ENCODE results near the gene PCSK4. TPM values are rescaled to one million over a fixed set of nuclear protein-coding genes. Genes with fewer than 3 reads are reported as not detected.
A peak's percentile ranks its signal among the peaks of the same experiment; 100 is the strongest.
"Not testable (repeated sequence)": the region's sequence is repeated elsewhere in the genome, so short reads cannot be mapped to it uniquely, and the experiment has no call there.

The PCSK4 gene
- total RNA-seq, 6 donors from 2014 or later = 2.7 to 47.1 (median 6.8) TPM

DNA sequence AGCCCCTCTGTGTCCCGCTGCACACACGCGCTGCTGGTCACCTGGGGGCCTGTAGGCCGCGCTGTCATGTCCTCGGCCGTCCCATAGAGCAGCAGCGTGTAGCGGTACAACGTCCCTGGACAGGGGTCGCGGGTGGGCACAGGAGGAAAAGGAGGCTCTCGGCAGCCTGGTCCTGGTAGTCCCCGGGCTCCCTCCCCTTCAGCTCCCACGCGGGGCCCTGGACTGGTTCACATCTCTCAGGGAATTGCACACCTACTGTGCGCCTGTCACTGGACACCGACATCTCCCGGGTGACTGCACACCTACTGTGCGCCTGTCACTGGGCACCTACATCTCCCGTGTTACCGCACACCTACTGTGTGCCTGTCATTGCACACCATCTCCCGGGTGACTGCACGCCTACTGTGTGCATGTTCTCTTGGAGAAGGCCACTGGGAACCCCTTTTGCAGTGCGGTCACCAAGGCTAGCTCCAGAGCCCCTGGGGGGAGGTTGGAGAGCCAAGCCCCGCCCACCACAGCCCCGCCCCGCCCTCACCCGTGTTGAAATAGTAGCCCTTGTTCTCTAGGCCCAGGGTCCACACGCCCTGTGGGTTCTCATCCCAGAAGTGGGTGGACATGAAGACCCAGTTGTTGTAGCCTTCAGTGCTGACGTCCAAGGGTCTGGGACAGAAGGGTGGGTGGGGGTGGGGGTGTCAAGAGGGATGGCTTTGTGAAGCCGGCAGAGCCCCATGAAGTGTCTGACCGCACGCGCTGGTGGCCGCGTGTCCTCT, 7.6 kb downstream of the PCSK4 start:
- TF ChIP-seq POLR2AphosphoS5 (IDR thresholded peaks at IDR 0.05) (no peak), EP300 (IDR thresholded peaks at IDR 0.05) (no peak), CTCF (IDR thresholded peaks at IDR 0.05) (no peak), POLR2A (IDR thresholded peaks at IDR 0.05) (no peak)
- no peak for ATAC-seq (ENCODE audit: low FRiP score in 2 of 2)
- no peaks in the 10 kb centered on the region for H3K36me3 ChIP-seq
- H3K4me3 ChIP-seq = no peak overlapping the region
- peaks cover 15 to 20% (median 17%) of the 10 kb centered on the region in 4 donors for H3K4me1 ChIP-seq
- 85 to 98% methylated on average over 15 to 37 of the region's 37 CpGs for WGBS, 2 donors
- peak in 1 of 2 donors; percentile 44 for DNase-seq
- no peak overlapping the region for H3K27ac ChIP-seq
- H3K9me3 ChIP-seq = no peaks in the 10 kb centered on the region
- no peaks in the 10 kb centered on the region for H3K27me3 ChIP-seq

DNA sequence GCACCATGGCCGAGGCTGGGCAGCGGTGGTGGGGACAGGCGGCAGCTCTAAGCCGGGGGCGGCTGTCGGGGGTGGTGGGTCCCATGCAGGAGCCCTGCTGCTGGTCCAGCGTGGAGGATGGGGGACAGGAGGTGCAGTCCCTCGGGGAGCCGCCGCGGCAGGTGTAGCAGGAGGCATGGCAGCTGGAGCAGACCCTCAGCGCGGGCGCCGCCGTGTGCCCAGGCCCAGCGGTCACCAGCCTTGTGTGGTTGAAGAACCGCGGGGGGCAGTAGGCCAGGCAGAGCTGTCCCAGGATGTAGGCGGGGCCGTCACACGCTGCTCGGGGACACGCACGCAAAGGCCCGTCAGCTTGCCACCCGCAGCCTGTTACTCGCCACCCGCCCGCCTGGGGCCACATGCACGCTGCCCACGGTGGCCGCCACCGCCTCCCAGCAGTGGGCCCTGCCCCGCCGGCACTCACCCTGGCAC, 8.2 kb downstream of the PCSK4 start:
- peaks cover 0 to 3% (median 0%) of the 10 kb centered on the region in 4 donors for H3K36me3 ChIP-seq
- no peak overlapping the region for H3K27ac ChIP-seq
- ATAC-seq (ENCODE audit: low FRiP score in 2 of 2) = no peak
- no peaks in the 10 kb centered on the region for H3K9me3 ChIP-seq
- no peak overlapping the region for H3K4me3 ChIP-seq
- TF ChIP-seq POLR2AphosphoS5 (IDR thresholded peaks at IDR 0.05) (no peak), CTCF (IDR thresholded peaks at IDR 0.05) (no peak), EP300 (IDR thresholded peaks at IDR 0.05) (no peak), POLR2A (IDR thresholded peaks at IDR 0.05) (no peak)
- H3K27me3 ChIP-seq = no peaks in the 10 kb centered on the region
- WGBS, 2 donors = 91 to 94% methylated on average over 12 to 16 of the region's 36 CpGs
- peak in 1 of 2 donors; percentile 82 for DNase-seq
- peaks cover 16 to 24% (median 22%) of the 10 kb centered on the region in 4 donors for H3K4me1 ChIP-seq

DNA sequence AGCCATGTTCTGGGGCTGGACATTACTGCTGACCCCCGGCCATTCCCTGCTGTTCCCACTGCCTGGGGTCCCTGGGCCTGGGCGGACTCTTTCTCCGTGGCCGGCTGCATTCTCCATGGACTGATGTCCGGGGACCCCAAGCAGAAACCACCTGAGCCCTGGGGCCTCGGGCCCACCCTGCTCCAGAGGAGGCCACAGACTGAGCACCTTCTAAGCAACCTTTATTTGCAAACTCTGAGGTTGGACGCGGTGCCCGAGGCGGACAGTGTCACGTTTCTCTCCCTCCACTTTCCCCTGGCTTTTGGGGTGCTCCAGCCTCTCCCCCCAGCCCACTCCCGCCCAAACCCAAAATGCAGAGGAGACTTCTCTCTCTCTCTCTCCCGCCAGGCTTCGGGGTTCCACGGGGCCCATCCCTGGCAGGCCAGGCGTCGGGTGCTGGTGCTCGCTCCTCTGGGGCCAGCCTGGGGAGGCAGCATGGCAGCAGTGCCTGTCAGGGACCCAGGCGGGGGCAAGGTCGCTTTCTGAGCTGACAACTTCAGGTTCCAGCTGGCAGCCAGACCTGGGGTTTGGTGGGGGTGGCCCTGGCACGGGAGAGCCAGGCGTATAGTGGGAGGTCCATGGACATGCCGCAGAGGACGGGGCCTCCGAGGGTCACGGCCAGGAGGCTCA, 8.8 kb downstream of the PCSK4 start:
- no peak for TF ChIP-seq EP300 (IDR thresholded peaks at IDR 0.05)
- TF ChIP-seq POLR2A (IDR thresholded peaks at IDR 0.05) = no peak
- no peak for TF ChIP-seq CTCF (IDR thresholded peaks at IDR 0.05)
- TF ChIP-seq POLR2AphosphoS5 (IDR thresholded peaks at IDR 0.05) = no peak
- Histone ChIP-seq H3K36me3 (peaks cover 0 to 5% (median 2%) of the 10 kb centered on the region in 4 donors), H3K9me3 (no peaks in the 10 kb centered on the region), H3K27me3 (no peaks in the 10 kb centered on the region), H3K27ac (no peak overlapping the region), H3K4me1 (peaks cover 16 to 24% (median 22%) of the 10 kb centered on the region in 4 donors), H3K4me3 (no peak overlapping the region)
- 89 to 91% methylated on average over 22 to 23 of the region's 26 CpGs for WGBS, 2 donors
- ATAC-seq (ENCODE audit: low FRiP score in 2 of 2) (no peak), DNase-seq (peak in 1 of 2 donors; percentile 41)

DNA sequence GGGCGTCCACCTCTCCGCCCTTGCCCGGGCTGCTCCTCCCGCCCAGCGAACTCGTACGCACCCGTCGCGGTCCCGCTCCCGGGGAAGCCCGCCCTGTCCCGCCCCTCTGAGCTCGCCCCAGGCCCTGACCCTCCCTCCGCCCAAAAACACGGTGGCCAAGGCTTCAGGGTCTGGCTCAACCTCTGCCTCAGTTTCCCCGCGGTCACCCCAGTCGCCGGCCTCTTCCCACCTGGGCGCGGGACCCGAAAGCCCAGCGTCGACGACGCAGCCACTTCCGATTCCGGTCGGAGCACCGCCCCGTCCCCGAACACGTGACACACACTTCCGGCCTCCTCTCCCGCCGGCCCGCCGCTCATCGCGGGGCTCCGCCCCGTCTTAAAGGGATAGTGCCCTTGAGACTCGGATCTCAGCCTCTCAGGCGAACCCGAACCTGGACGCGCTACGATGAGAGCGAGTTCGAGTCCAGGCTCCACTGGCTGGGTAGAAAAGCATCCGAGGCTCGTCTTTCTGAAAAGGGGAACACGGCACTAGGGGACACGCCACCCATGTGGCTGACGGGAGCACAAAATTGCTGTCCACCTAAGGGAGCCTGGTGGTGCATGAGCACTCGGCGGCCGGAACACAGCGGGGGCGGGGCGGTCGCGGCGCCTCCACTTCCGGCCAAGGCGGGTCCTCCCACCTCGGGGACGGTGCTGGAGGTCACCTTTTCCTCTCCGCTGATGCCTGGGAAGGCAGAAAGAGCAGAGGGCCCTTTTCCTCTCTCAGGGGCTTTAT, 11.0 kb downstream of the PCSK4 start, which contains the start of gene C19orf25:
TSS of gene C19orf25 (minus strand) at position 282 of the 774 bp plus-strand sequence. CDS start 312 bp downstream, outside the sequence.
- Histone ChIP-seq H3K4me1 (peaks cover 16 to 24% (median 22%) of the 10 kb centered on the region in 4 donors), H3K4me3 (peak within 1 kb of the TSS; percentile 88 to 100 (median 99)), H3K36me3 (peaks cover 0 to 25% (median 11%) of the 10 kb centered on the region in 4 donors), H3K9me3 (no peaks in the 10 kb centered on the region), H3K27ac (peak within 1 kb of the TSS; percentile 80 to 92 (median 90)), H3K27me3 (no peaks in the 10 kb centered on the region)
- DNase-seq = peak; percentile 95 to 97
- peak; percentile 93 to 98 for ATAC-seq (ENCODE audit: low FRiP score in 2 of 2)
- WGBS, 2 donors = 0 to 1% methylated on average over 14 to 61 of the region's 71 CpGs
- TF ChIP-seq EP300 (IDR thresholded peaks at IDR 0.05) (no peak), CTCF (IDR thresholded peaks at IDR 0.05) (peak in 2 of 6 experiments; percentile 14 to 32), POLR2AphosphoS5 (IDR thresholded peaks at IDR 0.05) (peak; percentile 80 to 89), POLR2A (IDR thresholded peaks at IDR 0.05) (peak in 2 of 4 donors; percentile 54 to 86)

DNA sequence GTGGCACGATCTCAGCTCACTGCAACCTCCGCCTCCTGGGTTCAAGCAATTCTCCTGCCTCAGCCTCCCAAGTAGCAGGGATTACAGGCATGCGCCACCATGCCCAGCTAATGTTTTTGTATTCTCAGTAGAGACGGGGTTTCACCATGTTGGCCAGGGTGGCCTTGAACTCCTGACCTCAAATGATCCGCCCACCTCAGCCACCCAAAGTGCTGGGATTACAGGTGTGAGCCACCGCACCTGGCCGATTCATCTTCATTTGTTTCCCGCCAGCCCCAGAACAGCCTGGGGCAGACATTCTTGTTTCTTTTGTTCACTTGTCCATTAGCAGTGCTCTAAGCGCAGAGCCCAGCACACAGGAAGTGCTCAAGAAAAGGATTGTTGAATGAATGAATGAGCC, 13.1 kb downstream of the PCSK4 start:
- 94 to 97% methylated on average over 9 of the region's 9 CpGs for WGBS, 2 donors
- DNase-seq; H3K9me3 ChIP-seq; ATAC-seq (ENCODE audit: low FRiP score in 2 of 2); H3K4me3 ChIP-seq; H3K27me3 ChIP-seq; H3K27ac ChIP-seq: not testable (repeated sequence)
- Histone ChIP-seq H3K4me1 (peaks cover 18 to 29% (median 23%) of the 10 kb centered on the region in 4 donors), H3K36me3 (peaks cover 0 to 26% (median 11%) of the 10 kb centered on the region in 4 donors)

Data from upper lobe of left lung (tissue), 6 donors.